ENCODE data around the gene ENHO.

DNA sequence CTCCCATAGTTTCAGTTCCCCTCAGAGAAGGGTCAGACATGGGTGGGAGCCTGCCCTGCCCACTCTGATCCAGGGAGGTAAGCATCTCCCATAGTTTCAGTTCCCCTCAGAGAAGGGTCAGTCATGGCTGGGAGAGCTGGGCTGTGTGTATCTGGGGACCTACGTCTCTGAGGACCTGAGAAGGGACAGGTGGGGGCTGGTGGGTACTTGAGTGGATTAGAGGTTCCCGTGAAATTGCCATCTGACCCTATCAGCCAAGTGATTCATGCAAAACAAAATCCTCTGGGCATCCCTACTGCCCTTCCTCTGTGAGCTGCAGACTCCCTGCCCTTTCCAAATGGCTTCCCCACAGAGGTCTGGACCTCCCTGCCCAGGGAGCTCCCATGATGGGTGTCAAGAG, 3.9 kb downstream of the ENHO start:
- TF ChIP-seq EZH2phosphoT487 (IDR thresholded peaks at IDR 0.05; ENCODE audit: unreplicated experiment) = no peak
- no peak for TF ChIP-seq EZH2 (IDR thresholded peaks at IDR 0.05; ENCODE audit: low read depth, unreplicated experiment)
- TF ChIP-seq, protein P1, sequence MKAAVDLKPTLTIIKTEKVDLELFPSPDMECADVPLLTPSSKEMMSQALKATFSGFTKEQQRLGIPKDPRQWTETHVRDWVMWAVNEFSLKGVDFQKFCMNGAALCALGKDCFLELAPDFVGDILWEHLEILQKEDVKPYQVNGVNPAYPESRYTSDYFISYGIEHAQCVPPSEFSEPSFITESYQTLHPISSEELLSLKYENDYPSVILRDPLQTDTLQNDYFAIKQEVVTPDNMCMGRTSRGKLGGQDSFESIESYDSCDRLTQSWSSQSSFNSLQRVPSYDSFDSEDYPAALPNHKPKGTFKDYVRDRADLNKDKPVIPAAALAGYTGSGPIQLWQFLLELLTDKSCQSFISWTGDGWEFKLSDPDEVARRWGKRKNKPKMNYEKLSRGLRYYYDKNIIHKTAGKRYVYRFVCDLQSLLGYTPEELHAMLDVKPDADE (IDR thresholded peaks at IDR 0.05) = no peak
- TF ChIP-seq, protein P2, sequence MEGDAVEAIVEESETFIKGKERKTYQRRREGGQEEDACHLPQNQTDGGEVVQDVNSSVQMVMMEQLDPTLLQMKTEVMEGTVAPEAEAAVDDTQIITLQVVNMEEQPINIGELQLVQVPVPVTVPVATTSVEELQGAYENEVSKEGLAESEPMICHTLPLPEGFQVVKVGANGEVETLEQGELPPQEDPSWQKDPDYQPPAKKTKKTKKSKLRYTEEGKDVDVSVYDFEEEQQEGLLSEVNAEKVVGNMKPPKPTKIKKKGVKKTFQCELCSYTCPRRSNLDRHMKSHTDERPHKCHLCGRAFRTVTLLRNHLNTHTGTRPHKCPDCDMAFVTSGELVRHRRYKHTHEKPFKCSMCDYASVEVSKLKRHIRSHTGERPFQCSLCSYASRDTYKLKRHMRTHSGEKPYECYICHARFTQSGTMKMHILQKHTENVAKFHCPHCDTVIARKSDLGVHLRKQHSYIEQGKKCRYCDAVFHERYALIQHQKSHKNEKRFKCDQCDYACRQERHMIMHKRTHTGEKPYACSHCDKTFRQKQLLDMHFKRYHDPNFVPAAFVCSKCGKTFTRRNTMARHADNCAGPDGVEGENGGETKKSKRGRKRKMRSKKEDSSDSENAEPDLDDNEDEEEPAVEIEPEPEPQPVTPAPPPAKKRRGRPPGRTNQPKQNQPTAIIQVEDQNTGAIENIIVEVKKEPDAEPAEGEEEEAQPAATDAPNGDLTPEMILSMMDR (conservative IDR thresholded peaks at IDR 0.05; ENCODE audit: low read depth in 2 of 2) = no peak
- TF ChIP-seq CREB1 (CRISPR knock-in tag; IDR thresholded peaks at IDR 0.05; ENCODE audit: low read depth) = no peak

All from GM23338 (cell line).